GM10266 (cell line): ENCODE results near the gene GAREM2.

Source experiments
- DNase-seq: peaks from one replicate; pipeline ENCODE4 v3.0.0; 2012; ENCODE audit errors: extremely low spot score
- TF ChIP-seq, protein P1 (sequence below): IDR thresholded peaks from 2 replicates; pipeline ENCODE4 v1.5.1; 2012; ENCODE audit warnings: mild to moderate bottlenecking, low read depth; ENCODE audit not compliant: control insufficient read depth, insufficient read depth; ENCODE audit errors: missing control alignments

GAREM2 gene

DNA sequence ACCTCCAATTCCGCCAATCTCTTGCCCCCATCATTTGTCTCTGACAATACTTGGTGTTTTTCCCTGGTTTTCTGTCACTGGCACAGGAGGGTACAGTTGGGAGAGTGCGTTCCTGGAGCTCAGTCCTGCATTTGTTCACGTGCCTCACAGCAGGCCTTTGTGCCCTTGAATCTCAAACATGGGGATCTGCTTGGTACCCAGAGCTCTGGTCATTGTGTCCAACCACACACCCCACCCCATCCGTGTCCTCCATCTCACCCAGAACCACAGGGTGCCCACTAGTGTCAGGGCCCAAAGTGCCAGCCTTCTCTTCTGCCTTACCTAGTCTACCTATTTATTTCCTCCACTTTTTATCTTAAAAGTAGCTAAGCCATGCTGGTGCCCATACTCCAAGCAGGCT is 16.2 kb downstream of the GAREM2 start:
- no peak for DNase-seq
- TF ChIP-seq, protein P1, sequence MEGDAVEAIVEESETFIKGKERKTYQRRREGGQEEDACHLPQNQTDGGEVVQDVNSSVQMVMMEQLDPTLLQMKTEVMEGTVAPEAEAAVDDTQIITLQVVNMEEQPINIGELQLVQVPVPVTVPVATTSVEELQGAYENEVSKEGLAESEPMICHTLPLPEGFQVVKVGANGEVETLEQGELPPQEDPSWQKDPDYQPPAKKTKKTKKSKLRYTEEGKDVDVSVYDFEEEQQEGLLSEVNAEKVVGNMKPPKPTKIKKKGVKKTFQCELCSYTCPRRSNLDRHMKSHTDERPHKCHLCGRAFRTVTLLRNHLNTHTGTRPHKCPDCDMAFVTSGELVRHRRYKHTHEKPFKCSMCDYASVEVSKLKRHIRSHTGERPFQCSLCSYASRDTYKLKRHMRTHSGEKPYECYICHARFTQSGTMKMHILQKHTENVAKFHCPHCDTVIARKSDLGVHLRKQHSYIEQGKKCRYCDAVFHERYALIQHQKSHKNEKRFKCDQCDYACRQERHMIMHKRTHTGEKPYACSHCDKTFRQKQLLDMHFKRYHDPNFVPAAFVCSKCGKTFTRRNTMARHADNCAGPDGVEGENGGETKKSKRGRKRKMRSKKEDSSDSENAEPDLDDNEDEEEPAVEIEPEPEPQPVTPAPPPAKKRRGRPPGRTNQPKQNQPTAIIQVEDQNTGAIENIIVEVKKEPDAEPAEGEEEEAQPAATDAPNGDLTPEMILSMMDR: no peak

DNA sequence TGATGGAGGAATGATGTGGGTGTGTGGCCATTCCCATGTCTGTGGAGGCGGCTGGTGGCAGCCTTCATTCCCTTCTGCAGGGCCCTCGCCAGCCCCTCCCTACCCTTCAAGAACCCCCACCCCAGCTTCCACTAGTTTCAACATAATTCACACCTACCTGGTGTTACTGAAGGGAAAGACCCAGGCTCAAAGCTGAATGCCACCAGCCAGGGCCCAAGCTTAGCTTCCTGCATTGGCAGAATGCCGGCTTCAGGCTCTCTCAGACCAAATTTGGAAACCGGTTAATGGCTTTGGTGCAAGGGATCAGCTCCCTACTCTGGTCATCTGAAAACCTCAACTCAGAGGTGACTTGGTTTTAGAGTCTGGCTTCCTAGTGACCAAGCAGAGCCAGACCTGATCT is 16.9 kb downstream of the GAREM2 start:
- TF ChIP-seq, protein P1: no peak
- no peak for DNase-seq

DNA sequence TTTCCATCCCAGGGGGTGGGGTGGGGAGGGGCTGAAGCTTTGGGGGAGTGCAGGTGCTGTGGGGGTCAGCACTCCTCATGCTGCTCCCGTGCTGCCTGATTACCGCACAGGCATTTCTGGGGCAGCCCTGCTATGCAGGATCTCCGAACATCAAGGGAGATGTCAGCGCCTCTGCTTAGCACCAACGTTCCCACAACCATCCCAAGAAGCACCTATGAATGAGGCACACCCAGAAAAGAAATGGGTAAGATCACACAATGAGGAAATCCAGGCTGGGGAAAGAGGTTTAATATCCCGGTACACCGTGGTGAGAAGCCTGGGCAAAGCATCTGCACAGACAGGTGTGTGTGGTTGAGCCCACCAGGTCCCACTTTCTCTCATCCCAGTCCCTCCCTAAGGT is 17.5 kb downstream of the GAREM2 start:
- TF ChIP-seq, protein P1: no peak
- DNase-seq: no peak

DNA sequence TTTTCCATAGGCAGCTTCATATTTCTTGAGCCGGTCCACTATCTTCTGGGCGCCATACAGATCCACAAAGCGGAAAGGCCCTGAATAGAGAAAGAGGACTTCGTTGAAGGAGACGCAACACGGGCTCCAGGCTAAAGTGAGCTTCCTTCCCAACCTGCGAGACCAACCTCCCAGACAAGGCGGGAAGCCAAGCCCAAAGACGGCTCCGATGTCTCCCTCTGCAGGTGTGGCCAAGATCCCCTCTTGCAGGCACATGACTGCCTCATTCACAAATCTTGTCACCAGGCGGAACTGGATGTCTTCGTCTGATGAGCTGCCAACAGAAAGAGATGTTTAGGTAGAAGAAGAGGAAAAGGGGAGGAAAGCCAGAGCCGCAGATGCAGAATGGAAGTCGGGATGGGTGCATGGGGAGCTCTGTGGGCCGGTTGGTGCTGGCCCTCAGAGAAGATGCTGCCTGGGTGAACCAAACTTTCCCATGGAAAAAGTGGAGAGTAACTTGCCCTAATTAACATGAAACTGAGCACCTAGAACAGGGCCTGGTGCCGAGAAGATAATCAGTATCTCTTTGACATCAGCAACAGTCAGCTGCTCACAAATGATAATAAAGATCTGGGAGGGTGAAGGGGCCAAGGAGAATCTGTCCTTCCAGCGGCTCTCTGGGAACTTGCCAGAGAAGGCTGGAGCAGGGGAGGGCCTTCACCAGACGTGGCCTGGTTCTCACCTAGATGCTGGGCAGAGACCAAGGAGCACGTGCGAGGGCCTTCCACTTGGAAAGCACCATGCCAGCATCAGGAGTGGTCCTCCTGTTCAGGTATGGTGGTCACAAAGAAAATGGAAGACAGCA is 18.6 kb downstream of the GAREM2 start:
- TF ChIP-seq, protein P1: no peak
- no peak for DNase-seq

DNA sequence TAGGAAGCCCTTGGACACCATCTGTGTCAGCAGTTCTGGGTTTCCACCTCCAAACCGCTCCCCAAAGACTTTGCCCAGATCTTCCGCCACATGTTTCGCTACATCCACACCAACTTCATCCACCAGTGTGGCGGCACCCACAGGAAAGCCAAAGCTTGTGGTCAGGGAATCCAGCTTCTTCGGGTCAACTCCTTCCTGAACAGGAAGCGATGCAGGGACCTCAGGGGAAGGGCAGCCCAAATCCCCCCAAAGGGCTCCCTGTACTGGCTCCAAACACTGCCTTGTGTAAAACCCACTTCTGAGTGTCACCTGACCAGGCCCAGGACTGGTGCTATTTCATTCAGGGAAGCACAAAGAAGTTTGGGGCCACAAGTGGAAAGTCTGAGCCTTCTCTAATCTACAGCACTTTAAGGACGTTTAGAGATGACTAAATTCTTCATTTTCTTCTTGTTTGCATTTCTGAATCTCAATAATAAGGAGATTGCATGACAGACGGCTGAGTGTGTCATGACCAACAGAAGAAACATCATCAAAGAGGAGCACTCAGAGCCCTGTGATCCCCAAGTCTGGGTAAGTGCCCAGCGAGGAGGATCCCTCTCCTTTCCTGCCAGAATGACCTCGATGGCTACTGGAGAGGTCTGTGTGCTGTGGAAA is 20.8 kb downstream of the GAREM2 start:
- DNase-seq: no peak
- TF ChIP-seq, protein P1: no peak

DNA sequence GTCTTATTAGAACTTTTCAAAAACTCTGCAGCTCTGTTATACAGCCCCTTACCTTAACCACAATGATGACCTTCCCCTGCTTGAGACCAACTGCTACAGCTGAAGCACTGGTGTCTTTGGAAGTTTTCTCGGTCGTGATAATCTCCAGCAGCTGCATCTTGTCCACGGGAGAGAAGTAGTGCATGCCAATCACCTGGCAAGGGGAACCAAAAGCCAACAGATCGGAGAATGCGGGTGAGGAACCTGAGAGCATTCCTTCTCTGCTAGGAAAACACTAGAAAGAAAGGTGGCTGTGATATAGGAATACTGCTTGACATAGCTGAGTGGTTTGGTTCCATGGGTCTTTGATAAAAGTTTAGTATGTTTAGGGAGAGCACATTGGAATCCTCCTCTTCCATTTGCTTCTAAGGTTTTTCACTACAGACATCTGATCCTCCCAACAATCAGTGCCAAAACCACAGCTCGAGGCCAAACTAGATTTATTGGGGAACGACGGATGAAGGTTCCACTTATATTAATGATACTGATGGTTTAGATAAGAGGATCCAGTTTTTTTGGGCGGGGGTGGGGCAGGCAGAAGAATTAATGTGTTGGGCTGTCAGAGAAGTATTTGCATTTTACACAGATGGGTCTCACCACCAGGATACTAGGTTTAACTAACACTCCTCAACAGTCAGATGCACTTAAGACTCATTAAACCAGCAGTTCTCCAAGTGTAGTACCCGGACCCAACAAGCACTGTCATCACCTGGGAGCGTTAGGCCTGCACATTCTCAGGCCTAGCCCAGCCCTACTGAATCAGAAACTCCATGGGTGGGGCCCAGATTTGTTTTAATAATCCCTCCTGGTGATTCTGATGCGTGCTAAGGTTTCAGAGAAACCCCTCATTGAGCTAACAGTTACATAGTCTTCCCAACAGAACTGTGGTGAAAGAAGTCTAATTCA is 22.4 kb downstream of the GAREM2 start:
- TF ChIP-seq, protein P1: no peak

More for the DNA sequence above, 22.4 kb downstream of the GAREM2 start:
- no peak for DNase-seq
